NCI-H1105 (cell line): ENCODE results near the gene PLK5.
"Not testable (repeated sequence)": the region's sequence is repeated elsewhere in the genome, so short reads cannot be mapped to it uniquely, and the experiment has no call there.

Experiments used
- DNase-seq: peaks from one replicate; lab custom pipeline; 2025; lab: John Stamatoyannopoulos, UW

PLK5 gene

GRCh38 chr19:1491114-1491848, 32.6 kb upstream of the PLK5 start, which contains the start of gene REEP6:
Gene REEP6 (plus strand): TSS chr19:1491181. CDS start chr19:1491270, 89 bp downstream.
- no peak for DNase-seq

GRCh38 chr19:1491849-1492170, 32.1 kb upstream of the PLK5 start:
- no peak for DNase-seq

- DNase-seq: no peak
Measured at GRCh38 chr19:1492474-1493006, 31.3 kb upstream of the PLK5 start.

GRCh38 chr19:1494115-1494815, 29.6 kb upstream of the PLK5 start:
- DNase-seq: no peak

- DNase-seq: no peak
Measured at GRCh38 chr19:1495051-1495798, 28.7 kb upstream of the PLK5 start.

- no peak for DNase-seq
Measured at GRCh38 chr19:1495799-1496713, 27.8 kb upstream of the PLK5 start.

- no peak for DNase-seq
Measured at GRCh38 chr19:1496714-1497577, 26.9 kb upstream of the PLK5 start.

GRCh38 chr19:1497578-1498235, 26.2 kb upstream of the PLK5 start:
- no peak for DNase-seq

GRCh38 chr19:1499231-1499630, 24.6 kb upstream of the PLK5 start:
- not testable (repeated sequence) for DNase-seq

- no peak for DNase-seq
Measured at GRCh38 chr19:1501200-1501595, 22.7 kb upstream of the PLK5 start.

- no peak for DNase-seq
Measured at GRCh38 chr19:1502433-1503088, 21.3 kb upstream of the PLK5 start.

- DNase-seq: peak; percentile 44
Measured at GRCh38 chr19:1503089-1503924, 20.6 kb upstream of the PLK5 start.

GRCh38 chr19:1503925-1504773, 19.7 kb upstream of the PLK5 start:
- DNase-seq: no peak

- no peak for DNase-seq
Measured at GRCh38 chr19:1505012-1505411, 18.9 kb upstream of the PLK5 start.

- no peak for DNase-seq
Measured at GRCh38 chr19:1505991-1506881, 17.6 kb upstream of the PLK5 start.

GRCh38 chr19:1507192-1507660, 16.7 kb upstream of the PLK5 start:
- no peak for DNase-seq
